ENCODE results near the gene SERPINB7. TPM values are rescaled to one million over a fixed set of nuclear protein-coding genes. Genes with fewer than 3 reads are reported as not detected.

SERPINB7 gene
- total and polyA plus RNA-seq, 2 experiments from 2014 or later = not detected

DNA sequence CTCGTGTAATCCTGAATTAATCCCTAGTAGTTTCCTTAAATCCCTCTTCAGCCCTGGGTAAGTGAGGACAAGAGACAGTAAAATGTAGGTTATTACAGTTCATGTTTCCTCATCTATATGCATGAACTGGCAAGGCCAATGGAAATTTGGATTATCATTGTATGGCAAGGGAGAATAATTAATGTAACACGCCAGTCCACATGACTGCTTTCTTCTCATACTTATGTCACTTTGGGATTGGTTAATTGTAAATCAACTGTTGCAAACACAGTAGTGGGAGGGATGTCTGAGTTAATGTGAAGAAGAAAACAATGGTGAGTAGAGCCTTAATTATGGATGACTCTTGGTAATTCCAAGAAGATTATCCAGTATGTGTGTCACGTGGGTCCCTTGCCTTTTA, 1.7 kb upstream of the SERPINB7 start (continued):
- TF ChIP-seq, protein P1, sequence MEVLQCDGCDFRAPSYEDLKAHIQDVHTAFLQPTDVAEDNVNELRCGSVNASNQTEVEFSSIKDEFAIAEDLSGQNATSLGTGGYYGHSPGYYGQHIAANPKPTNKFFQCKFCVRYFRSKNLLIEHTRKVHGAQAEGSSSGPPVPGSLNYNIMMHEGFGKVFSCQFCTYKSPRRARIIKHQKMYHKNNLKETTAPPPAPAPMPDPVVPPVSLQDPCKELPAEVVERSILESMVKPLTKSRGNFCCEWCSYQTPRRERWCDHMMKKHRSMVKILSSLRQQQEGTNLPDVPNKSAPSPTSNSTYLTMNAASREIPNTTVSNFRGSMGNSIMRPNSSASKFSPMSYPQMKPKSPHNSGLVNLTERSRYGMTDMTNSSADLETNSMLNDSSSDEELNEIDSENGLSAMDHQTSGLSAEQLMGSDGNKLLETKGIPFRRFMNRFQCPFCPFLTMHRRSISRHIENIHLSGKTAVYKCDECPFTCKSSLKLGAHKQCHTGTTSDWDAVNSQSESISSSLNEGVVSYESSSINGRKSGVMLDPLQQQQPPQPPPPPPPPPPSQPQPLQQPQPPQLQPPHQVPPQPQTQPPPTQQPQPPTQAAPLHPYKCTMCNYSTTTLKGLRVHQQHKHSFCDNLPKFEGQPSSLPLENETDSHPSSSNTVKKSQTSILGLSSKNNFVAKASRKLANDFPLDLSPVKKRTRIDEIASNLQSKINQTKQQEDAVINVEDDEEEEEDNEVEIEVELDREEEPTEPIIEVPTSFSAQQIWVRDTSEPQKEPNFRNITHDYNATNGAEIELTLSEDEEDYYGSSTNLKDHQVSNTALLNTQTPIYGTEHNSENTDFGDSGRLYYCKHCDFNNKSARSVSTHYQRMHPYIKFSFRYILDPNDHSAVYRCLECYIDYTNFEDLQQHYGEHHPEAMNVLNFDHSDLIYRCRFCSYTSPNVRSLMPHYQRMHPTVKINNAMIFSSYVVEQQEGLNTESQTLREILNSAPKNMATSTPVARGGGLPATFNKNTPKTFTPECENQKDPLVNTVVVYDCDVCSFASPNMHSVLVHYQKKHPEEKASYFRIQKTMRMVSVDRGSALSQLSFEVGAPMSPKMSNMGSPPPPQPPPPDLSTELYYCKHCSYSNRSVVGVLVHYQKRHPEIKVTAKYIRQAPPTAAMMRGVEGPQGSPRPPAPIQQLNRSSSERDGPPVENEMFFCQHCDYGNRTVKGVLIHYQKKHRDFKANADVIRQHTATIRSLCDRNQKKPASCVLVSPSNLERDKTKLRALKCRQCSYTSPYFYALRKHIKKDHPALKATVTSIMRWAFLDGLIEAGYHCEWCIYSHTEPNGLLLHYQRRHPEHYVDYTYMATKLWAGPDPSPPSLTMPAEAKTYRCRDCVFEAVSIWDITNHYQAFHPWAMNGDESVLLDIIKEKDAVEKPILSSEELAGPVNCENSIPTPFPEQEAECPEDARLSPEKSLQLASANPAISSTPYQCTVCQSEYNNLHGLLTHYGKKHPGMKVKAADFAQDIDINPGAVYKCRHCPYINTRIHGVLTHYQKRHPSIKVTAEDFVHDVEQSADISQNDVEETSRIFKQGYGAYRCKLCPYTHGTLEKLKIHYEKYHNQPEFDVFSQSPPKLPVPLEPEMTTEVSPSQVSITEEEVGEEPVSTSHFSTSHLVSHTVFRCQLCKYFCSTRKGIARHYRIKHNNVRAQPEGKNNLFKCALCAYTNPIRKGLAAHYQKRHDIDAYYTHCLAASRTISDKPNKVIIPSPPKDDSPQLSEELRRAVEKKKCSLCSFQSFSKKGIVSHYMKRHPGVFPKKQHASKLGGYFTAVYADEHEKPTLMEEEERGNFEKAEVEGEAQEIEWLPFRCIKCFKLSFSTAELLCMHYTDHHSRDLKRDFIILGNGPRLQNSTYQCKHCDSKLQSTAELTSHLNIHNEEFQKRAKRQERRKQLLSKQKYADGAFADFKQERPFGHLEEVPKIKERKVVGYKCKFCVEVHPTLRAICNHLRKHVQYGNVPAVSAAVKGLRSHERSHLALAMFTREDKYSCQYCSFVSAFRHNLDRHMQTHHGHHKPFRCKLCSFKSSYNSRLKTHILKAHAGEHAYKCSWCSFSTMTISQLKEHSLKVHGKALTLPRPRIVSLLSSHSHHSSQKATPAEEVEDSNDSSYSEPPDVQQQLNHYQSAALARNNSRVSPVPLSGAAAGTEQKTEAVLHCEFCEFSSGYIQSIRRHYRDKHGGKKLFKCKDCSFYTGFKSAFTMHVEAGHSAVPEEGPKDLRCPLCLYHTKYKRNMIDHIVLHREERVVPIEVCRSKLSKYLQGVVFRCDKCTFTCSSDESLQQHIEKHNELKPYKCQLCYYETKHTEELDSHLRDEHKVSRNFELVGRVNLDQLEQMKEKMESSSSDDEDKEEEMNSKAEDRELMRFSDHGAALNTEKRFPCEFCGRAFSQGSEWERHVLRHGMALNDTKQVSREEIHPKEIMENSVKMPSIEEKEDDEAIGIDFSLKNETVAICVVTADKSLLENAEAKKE (CRISPR knock-in tag; IDR thresholded peaks at IDR 0.05) = no peak
- no peak for TF ChIP-seq STAT1 (IDR thresholded peaks at IDR 0.05; ENCODE audit: unreplicated experiment)
- TF ChIP-seq ZNF114 (CRISPR knock-in tag; IDR thresholded peaks at IDR 0.05) = no peak

DNA sequence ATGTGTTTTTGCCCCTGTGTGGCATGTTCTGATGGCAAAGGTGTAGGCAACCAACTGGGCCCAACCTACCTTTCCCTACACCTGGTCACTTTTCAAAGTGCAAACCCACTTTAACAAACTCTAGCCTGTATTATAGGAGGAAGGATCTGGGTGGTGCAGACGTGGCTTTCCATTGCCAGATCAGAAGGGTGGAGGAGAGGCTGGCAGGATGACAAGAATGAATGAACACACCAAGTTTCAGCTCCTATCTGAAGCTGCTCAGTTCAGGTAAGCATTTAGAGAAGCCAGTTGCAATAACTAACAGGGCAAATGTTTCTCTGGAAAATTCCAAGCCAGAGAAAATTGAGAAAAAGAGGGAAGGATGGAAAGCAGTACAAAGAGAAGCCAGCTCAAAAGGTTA, 707 bp upstream of the SERPINB7 start:
- no peaks in the 10 kb centered on the region for H3K79me2 ChIP-seq (replicated peaks; ENCODE audit: insufficient read depth)
- H3K27me3 Mint-ChIP-seq (ENCODE audit: insufficient read depth, low read depth, poor library complexity) = no peaks in the 10 kb centered on the region
- no peaks in the 10 kb centered on the region for H3K36me3 ChIP-seq (ENCODE audit: insufficient read depth)
- TF ChIP-seq NANOG (IDR thresholded peaks at IDR 0.05; ENCODE audit: borderline replicate concordance) (no peak), CREB1 (CRISPR knock-in tag; IDR thresholded peaks at IDR 0.05; ENCODE audit: low read depth) (no peak), ZNF114 (CRISPR knock-in tag; IDR thresholded peaks at IDR 0.05) (no peak), STAT1 (IDR thresholded peaks at IDR 0.05; ENCODE audit: unreplicated experiment) (no peak), ZNF331 (CRISPR knock-in tag; IDR thresholded peaks at IDR 0.05; ENCODE audit: low read depth) (no peak), EZH2phosphoT487 (IDR thresholded peaks at IDR 0.05; ENCODE audit: unreplicated experiment) (no peak)
- TF ChIP-seq, protein P2, sequence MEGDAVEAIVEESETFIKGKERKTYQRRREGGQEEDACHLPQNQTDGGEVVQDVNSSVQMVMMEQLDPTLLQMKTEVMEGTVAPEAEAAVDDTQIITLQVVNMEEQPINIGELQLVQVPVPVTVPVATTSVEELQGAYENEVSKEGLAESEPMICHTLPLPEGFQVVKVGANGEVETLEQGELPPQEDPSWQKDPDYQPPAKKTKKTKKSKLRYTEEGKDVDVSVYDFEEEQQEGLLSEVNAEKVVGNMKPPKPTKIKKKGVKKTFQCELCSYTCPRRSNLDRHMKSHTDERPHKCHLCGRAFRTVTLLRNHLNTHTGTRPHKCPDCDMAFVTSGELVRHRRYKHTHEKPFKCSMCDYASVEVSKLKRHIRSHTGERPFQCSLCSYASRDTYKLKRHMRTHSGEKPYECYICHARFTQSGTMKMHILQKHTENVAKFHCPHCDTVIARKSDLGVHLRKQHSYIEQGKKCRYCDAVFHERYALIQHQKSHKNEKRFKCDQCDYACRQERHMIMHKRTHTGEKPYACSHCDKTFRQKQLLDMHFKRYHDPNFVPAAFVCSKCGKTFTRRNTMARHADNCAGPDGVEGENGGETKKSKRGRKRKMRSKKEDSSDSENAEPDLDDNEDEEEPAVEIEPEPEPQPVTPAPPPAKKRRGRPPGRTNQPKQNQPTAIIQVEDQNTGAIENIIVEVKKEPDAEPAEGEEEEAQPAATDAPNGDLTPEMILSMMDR (conservative IDR thresholded peaks at IDR 0.05; ENCODE audit: low read depth in 2 of 2) = no peak
- TF ChIP-seq, protein P1 (CRISPR knock-in tag; IDR thresholded peaks at IDR 0.05) = no peak

More for the DNA sequence above, 707 bp upstream of the SERPINB7 start:
- Mint-ChIP-seq H3K36me3 (ENCODE audit: low read depth) (no peaks in the 10 kb centered on the region), H3K9me3 (no peaks in the 10 kb centered on the region), H3K4me1 (no peaks in the 10 kb centered on the region), H3K4me3 (no peak overlapping the region), H3K27ac (no peak overlapping the region)
- Histone ChIP-seq H3F3A (replicated peaks; ENCODE audit: low read depth) (no peaks in the 10 kb centered on the region), H3K27me3 (ENCODE audit: insufficient read depth) (no peaks in the 10 kb centered on the region), H3K27ac (ENCODE audit: low read depth) (no peak overlapping the region), H4K20me1 (replicated peaks; ENCODE audit: insufficient read depth) (no peaks in the 10 kb centered on the region), H3K4me2 (no peak overlapping the region), H3K4me3 (no peak overlapping the region), H2AFZ (no peak overlapping the region), H3K4me1 (ENCODE audit: insufficient read depth) (no peaks in the 10 kb centered on the region), H3K9me2 (ENCODE audit: insufficient read depth) (no peaks in the 10 kb centered on the region; the same call in 1 of the 2 replicates)
- ATAC-seq = no peak
- DNase-seq (ENCODE audit: low spot score) = no peak
